GM18507 (cell line): ENCODE measurements around the gene CPNE6.
"Not testable (repeated sequence)": the region's sequence is repeated elsewhere in the genome, so short reads cannot be mapped to it uniquely, and the experiment has no call there.

Experiments
- DNase-seq: peaks from one replicate; pipeline ENCODE4 v3.0.0; 2011; ENCODE audit warnings: low read depth; ENCODE audit not compliant: insufficient read length; ENCODE audit errors: extremely low spot score
- FAIRE-seq: peaks from 2 replicates; lab custom pipeline; 2011; peaks lifted over from hg19 to GRCh38; lab: Jason Lieb, UNC

CPNE6 gene

DNA sequence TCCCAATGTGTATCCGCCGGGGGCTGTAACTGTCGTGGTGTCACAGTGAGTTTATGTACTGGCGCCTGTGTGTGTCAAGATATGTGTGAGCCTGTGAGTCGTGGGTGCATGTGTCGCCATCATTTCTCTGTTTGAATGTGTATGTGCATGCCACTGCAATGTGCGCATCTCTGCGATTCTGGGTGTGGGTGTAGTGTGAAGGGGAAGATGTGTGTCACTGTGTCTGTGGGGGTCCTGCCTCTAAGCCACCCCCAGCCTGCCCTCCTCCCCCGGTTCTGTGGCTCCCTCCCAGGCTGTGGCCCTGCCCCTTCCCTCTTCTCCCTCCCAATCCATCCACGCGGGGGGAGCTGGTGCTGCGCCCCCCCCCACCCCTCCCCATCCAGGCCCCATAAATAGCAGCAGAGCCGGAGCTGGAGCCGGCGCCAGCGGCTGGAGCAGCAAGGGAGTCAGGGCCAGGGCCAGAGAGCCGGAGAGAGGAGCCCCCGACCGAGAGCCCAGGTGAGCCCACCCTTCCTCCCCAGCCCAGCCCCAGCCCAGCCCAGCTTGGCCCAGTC is at the start of gene CPNE6:
CPNE6 (plus strand) TSS at position 419 of the 554 bp plus-strand sequence. CDS start 1,375 bp downstream, outside the sequence.
- no peak for DNase-seq
- no peak for FAIRE-seq

DNA sequence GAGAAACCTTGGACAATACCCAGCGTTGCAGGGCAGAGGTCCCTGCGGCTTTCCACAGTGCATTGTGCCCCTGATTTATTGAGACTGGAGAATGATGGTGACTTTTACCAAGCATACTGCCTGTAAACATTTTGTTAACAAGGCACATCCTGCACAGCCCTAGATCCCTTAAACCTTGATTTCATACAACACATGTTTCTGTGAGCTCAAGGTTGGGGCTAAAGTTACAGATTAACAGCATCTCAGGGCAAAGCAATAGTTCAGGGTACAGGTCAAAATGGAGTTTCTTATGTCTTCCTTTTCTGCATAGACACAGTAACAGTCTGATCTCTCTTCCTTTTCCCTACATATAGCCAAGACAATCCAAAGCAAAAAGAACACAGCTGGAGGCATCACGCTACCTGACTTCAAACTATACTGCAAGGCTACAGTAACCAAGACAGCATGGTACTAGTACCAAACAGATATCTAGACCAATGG is 46.4 kb upstream of the CPNE6 start:
- not testable (repeated sequence) for FAIRE-seq, DNase-seq

DNA sequence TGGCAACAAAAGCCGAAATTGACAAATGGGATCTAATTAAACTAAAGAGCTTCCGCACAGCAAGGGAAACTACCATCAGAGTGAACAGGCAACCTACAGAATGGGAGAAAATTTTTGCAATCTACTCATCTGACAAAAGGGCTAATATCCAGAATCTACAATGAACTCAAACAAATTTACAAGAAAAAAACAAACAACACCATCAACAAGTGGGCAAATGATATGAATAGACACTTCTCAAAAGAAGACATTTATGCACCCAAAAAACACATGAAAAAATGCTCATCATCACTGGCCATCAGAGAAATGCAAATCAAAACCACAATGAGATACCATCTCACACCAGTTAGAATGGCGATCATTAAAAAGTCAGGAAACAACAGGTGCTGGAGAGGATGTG is 41.7 kb upstream of the CPNE6 start:
- FAIRE-seq, DNase-seq: not testable (repeated sequence)

- not testable (repeated sequence) for DNase-seq, FAIRE-seq
These were observed 40.0 kb upstream of the CPNE6 start for GRCh38 chr14:24031331-24031730.

GRCh38 chr14:24032727-24033418 is 38.5 kb upstream of the CPNE6 start:
- no peak for DNase-seq
- no peak for FAIRE-seq

GRCh38 chr14:24035769-24036168 is 35.6 kb upstream of the CPNE6 start:
- not testable (repeated sequence) for FAIRE-seq, DNase-seq

- DNase-seq: no peak
- peak; percentile 58 for FAIRE-seq
These were observed 35.0 kb upstream of the CPNE6 start for GRCh38 chr14:24036169-24036962.

DNA sequence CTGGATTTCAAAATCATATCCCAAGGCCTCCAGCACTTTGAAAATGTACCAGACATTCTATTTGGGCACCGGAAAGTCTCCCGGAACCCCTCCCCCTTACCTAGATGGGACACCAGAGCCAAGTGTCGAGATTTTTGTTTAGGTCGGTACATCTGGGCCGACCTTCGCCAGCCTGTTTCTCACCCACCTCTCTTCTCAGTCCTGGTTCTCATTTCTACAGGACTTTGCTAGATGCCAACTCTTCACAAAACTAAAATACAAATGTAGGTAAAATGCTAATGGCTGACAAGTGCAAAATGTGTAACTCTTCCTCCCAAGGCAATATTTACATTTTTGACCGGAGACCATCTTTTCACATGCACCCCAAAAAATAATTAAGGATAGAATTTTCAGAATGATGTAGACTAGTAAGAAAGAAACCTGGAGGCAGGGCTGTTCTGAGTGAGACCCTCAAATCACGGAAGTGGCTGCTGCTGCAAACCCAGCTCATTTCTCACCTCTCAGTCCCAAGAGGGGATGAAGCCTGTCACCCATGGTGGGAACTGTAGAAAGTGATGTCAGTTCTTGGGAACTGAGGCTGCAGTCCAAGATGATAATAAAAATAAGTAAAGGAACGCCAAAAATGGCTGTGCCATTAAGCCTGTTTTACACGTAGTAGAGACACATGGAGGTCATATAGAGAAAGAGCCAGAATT is 34.3 kb upstream of the CPNE6 start:
- not testable (repeated sequence) for FAIRE-seq, DNase-seq

DNA sequence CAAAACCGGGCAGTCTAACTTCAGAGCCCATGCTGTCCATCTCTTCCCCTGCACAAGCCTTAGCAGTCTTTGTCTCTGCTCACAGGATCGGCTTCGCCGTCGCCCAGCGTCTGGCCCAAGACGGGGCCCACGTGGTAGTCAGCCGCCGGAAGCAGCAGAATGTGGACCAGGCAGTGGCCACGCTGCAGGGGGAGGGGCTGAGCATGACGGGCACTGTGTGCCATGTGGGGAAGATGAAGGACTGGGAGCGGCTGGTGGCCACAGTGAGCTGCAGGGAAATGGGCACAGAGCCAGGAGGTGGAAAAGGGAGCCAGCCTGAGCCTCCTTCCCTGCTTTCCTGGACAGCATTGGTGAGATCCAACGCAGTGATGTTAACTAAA is 33.7 kb upstream of the CPNE6 start:
- FAIRE-seq (no peak), DNase-seq (no peak)

- DNase-seq (no peak), FAIRE-seq (no peak)
These were observed 32.7 kb upstream of the CPNE6 start for GRCh38 chr14:24038686-24039085.

DNA sequence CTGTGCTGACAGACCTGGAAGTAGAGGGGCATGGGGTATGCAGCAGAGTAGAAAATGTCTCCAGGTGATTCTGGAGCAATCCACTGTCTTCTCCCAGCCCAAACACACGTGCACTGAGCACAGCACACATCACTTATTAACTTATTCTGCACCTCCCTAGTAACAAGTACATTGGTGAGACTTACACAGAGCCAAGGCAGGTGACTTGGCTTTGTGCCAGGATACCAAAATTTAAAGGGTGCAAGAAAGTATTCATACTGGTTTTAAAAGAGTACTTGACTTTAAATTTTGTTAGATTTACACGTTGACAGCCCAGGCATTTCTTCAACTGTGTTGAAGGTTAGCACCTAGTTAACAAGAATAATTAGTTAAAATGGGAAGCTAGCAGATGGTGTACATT is 30.7 kb upstream of the CPNE6 start:
- DNase-seq (no peak), FAIRE-seq (no peak)

GRCh38 chr14:24042746-24043145 is 28.6 kb upstream of the CPNE6 start:
- DNase-seq (no peak), FAIRE-seq (no peak)

GRCh38 chr14:24049002-24049401 is 22.4 kb upstream of the CPNE6 start:
- DNase-seq: not testable (repeated sequence)

DNA sequence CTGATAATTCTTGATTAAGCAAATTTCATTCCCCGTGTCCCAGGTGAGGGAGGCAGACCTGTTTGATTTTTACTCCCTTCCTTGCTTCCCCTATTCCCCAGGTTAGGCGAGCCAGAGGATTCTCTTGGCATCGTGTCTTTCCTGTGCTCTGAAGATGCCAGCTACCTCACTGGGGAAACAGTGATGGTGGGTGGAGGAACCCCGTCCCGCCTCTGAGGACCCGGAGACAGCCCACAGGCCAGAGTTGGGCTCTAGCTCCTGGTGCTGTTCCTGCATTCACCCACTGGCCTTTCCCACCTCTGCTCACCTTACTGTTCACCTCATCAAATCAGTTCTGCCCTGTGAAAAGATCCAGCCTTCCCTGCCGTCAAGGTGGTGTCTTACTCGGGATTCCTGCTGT is 20.6 kb upstream of the CPNE6 start:
- FAIRE-seq, DNase-seq: not testable (repeated sequence)

More at GRCh38 chr14:24049002-24049401, 22.4 kb upstream of the CPNE6 start:
- FAIRE-seq: not testable (repeated sequence)

- DNase-seq (no peak), FAIRE-seq (no peak)
These were observed 20.1 kb upstream of the CPNE6 start for GRCh38 chr14:24051176-24051788.

DNA sequence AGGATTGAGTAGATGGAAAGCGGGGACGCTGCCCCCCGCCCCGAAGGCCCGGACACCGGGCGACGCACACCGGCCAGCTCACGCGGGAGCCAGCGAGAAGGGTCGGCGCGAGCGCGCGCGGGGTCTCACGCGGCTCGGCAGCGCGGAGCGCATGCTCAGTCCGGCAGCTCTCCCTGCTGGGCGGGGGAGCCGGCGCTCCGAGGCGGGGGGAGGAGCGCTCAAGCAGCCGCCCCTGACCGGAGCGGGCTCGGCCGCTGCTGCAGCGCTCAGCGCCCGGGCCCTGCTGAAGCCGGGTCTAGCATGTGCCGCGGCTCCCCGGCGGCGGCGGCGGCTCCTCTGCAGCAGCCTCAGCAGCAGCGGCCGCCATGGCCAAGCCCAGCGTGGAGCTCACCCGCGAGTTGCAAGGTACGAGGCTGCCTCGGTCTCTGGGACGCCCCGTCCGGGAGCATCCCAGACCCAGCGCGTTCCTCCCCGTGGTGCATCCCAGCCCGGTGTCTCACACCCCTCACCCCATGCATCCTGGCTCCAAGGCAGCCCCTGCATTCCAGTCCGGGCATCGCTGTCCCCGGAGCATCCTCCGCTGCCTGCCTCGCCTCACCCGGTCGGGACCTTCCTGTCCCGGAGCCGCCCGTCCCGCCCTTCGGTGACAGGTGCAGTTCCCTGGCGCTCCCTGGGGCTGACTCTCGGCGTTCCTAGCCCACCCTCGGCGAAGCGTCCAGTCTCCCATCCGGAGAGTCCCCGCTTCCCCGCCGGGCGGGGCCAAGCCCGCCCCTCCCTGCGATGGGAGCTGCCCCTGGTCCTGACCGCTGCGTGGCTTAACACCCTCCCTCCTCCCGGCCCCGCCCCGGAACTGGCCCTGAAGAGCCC is 19.3 kb upstream of the CPNE6 start, which contains the start of gene CARMIL3:
CARMIL3 (plus strand) TSS at position 221 of the 867 bp plus-strand sequence; CDS start at position 366, 145 bp downstream.
- FAIRE-seq: no peak

DNA sequence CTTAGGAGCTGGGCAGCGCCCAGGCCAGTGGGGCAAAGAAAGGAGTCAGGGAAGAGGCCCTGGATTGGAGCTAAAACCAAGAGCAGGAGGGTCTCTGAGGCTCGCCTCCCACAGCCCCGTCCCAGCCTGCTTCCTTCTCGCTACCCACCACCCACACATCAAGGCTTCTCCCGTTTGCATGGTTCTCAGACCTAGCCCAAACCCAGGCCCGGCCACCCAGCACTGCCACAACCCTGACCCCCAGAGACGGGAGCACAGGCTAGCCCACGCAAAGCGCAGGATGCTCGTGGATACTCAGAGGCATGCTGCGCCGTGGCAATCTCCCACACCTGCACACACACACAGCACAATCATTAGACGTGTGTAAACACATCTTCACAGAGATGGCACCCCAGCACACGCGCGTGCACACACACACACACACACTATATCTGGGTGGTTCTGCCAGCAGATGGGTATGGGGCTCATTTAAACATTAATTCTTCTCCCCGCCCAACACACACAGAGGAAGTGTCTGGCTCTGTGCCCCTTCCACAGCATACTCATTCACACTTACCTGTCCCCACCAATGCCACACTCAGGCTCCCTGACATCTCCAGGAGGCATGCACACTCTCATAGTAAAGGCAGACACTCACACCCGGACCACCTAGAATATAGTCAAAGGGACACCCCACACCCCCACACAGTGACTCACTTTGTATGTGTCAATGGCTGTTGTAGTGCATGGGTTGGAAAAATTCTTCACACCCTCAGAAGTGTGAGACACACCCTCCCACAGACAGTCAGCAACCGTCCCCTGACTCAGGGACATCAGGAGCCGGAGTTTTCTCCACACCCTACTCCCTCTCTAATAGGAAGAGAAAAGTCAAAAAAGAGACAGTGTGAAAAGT is 18.5 kb upstream of the CPNE6 start:
- FAIRE-seq (no peak), DNase-seq (no peak)

More for the DNA sequence above, 19.3 kb upstream of the CPNE6 start, which contains the start of gene CARMIL3:
- DNase-seq: peak; percentile 71
